Astrocyte (in vitro differentiated cells and primary cell): Measurements from ENCODE around the gene SYT2.
"Not testable (repeated sequence)": the region's sequence is repeated elsewhere in the genome, so short reads cannot be mapped to it uniquely, and the experiment has no call there.

Experiments used
- EZH2 ChIP-seq: IDR thresholded peaks from 2 replicates; pipeline ENCODE4 v1.6.1; 2012; ENCODE audit warnings: mild to moderate bottlenecking, low read length, inconsistent platforms; ENCODE audit not compliant: insufficient read depth
- TF ChIP-seq, protein P1 (sequence below): IDR thresholded peaks from 2 replicates; pipeline ENCODE4 v1.5.1; 2011; ENCODE audit warnings: low read depth, mild to moderate bottlenecking, inconsistent platforms, low read length, moderate library complexity; ENCODE audit not compliant: insufficient read depth

DNA sequence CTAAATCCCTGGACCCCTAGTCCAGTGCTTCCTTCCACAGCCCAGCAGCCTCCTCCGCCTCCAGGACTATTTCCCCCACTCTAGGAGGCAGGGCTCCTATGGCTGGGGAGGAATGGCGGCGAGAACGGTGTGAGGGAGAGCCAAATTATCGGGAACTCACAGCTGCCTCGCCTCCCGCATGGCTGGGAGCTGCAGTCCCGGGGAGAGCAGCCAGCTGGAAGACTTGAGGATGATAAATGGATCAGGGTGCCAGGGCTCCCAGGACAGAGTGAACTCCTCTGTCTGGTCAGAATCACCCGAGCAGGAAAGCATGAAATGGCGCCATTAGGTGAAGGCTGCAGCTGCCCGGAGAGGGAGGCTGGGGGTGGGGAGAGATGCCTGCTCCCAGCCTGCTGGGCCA, 91.2 kb downstream of the SYT2 start:
- TF ChIP-seq, protein P1, sequence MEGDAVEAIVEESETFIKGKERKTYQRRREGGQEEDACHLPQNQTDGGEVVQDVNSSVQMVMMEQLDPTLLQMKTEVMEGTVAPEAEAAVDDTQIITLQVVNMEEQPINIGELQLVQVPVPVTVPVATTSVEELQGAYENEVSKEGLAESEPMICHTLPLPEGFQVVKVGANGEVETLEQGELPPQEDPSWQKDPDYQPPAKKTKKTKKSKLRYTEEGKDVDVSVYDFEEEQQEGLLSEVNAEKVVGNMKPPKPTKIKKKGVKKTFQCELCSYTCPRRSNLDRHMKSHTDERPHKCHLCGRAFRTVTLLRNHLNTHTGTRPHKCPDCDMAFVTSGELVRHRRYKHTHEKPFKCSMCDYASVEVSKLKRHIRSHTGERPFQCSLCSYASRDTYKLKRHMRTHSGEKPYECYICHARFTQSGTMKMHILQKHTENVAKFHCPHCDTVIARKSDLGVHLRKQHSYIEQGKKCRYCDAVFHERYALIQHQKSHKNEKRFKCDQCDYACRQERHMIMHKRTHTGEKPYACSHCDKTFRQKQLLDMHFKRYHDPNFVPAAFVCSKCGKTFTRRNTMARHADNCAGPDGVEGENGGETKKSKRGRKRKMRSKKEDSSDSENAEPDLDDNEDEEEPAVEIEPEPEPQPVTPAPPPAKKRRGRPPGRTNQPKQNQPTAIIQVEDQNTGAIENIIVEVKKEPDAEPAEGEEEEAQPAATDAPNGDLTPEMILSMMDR = not testable (repeated sequence)
- TF ChIP-seq EZH2 = not testable (repeated sequence)
